AG04450 (cell line): ENCODE measurements around the gene GJD4. TPM values are rescaled to one million over a fixed set of nuclear protein-coding genes. Genes with fewer than 3 reads are reported as not detected.

Experiments used
- CTCF ChIA-PET: fragments of 300-600, 350-600 bp; formaldehyde crosslinking; extraction: SDS; loops from one replicate; lab custom pipeline; 2022; ENCODE audit warnings: antibody characterized with exemption, inconsistent platforms; lab: Charles Lee
- POLR2A ChIA-PET: fragments of 350-600 bp; formaldehyde crosslinking; extraction: SDS; loops from one replicate; lab custom pipeline; 2021; ENCODE audit warnings: antibody characterized with exemption, inconsistent platforms; lab: Yijun Ruan, JAX
- DNase-seq: peaks from one replicate; pipeline ENCODE4 v3.0.0-alpha.2; 2011; ENCODE audit warnings: low read depth, low spot score
- H3K27ac ChIP-seq: one replicate; pipeline ENCODE4 v1.5.1; 2012; ENCODE audit warnings: low read depth, low read length, control low read depth
- H3K27me3 ChIP-seq: one replicate; pipeline ENCODE4 v1.6.0; 2012; ENCODE audit warnings: low read length; ENCODE audit not compliant: control insufficient read depth, insufficient read depth
- H3K4me3 ChIP-seq: 2 replicates; pipeline ENCODE4 v1.5.1; 2011; ENCODE audit warnings: mild to moderate bottlenecking, low read depth, low read length, control low read depth
- H3K9me3 ChIP-seq: 2 replicates; pipeline ENCODE4 v1.5.1; 2012; ENCODE audit warnings: low read length; ENCODE audit not compliant: control insufficient read depth, insufficient read depth
- polyA plus RNA-seq: library from polyadenylated mRNA; depleted of rRNA; stranded (reverse); fragments of >200 nt; gene quantifications from 2 replicates; pipeline ENCODE4 v1.2.3, GENCODE V29; 2011
- TF ChIP-seq, protein P1 (sequence below): IDR thresholded peaks from 2 replicates; pipeline ENCODE4 v1.5.1; 2011; ENCODE audit warnings: low read depth, low read length, control low read depth, inconsistent platforms

The GJD4 gene
- polyA plus RNA-seq, 1 experiment = not detected

GRCh38 chr10:35626971-35627507, 21.9 kb downstream of the GJD4 start:
- Histone ChIP-seq H3K27ac (no peak overlapping the region), H3K27me3 (no peaks in the 10 kb centered on the region), H3K4me3 (no peak overlapping the region), H3K9me3 (no peaks in the 10 kb centered on the region)
- ChIA-PET POLR2A (no interaction called here), CTCF (interaction anchor here (1.5 to 1.6 kb wide), 2 partner anchors 9 to 1254 kb away, joined by 3 to 9 read pairs; no protein-coding TSS in a partner anchor)
- TF ChIP-seq, protein P1, sequence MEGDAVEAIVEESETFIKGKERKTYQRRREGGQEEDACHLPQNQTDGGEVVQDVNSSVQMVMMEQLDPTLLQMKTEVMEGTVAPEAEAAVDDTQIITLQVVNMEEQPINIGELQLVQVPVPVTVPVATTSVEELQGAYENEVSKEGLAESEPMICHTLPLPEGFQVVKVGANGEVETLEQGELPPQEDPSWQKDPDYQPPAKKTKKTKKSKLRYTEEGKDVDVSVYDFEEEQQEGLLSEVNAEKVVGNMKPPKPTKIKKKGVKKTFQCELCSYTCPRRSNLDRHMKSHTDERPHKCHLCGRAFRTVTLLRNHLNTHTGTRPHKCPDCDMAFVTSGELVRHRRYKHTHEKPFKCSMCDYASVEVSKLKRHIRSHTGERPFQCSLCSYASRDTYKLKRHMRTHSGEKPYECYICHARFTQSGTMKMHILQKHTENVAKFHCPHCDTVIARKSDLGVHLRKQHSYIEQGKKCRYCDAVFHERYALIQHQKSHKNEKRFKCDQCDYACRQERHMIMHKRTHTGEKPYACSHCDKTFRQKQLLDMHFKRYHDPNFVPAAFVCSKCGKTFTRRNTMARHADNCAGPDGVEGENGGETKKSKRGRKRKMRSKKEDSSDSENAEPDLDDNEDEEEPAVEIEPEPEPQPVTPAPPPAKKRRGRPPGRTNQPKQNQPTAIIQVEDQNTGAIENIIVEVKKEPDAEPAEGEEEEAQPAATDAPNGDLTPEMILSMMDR = no peak
- DNase-seq = no peak

DNA sequence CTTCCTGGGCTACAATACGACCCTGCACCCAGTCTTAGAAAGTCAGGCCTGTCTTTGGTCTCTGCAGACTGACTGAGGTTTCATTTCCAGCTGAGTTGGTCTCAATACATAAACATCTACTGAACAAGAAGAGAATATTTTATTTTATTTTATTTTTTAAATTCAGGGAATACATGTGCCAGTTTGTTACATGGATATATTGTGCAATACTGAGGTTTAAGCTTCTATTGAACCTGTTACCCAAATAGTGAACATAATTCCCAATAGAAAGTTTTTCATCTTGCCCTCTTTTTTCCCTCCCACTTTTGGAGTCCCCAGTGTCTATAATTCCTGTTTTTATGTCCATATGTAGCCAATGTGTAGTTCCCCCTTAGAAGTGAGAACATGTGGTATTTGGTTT, 26.3 kb downstream of the GJD4 start:
- POLR2A ChIA-PET = no interaction called here
- Histone ChIP-seq H3K27me3 (no peaks in the 10 kb centered on the region), H3K9me3 (no peaks in the 10 kb centered on the region), H3K4me3 (no peak overlapping the region), H3K27ac (no peak overlapping the region)
- TF ChIP-seq, protein P1 = no peak
- no peak for DNase-seq
- CTCF ChIA-PET = no interaction called here

- no peak for DNase-seq
- Histone ChIP-seq H3K27me3 (no peaks in the 10 kb centered on the region), H3K27ac (no peak overlapping the region), H3K4me3 (no peak overlapping the region), H3K9me3 (no peaks in the 10 kb centered on the region)
- ChIA-PET POLR2A (no interaction called here), CTCF (interaction anchor here (1.0 to 9.5 kb wide), 3 partner anchors 391 to 1249 kb away, joined by 4 to 215 read pairs (median 111); no protein-coding TSS in a partner anchor)
- TF ChIP-seq, protein P1 = no peak
Observed at GRCh38 chr10:35632027-35632426, 26.9 kb downstream of the GJD4 start.

DNA sequence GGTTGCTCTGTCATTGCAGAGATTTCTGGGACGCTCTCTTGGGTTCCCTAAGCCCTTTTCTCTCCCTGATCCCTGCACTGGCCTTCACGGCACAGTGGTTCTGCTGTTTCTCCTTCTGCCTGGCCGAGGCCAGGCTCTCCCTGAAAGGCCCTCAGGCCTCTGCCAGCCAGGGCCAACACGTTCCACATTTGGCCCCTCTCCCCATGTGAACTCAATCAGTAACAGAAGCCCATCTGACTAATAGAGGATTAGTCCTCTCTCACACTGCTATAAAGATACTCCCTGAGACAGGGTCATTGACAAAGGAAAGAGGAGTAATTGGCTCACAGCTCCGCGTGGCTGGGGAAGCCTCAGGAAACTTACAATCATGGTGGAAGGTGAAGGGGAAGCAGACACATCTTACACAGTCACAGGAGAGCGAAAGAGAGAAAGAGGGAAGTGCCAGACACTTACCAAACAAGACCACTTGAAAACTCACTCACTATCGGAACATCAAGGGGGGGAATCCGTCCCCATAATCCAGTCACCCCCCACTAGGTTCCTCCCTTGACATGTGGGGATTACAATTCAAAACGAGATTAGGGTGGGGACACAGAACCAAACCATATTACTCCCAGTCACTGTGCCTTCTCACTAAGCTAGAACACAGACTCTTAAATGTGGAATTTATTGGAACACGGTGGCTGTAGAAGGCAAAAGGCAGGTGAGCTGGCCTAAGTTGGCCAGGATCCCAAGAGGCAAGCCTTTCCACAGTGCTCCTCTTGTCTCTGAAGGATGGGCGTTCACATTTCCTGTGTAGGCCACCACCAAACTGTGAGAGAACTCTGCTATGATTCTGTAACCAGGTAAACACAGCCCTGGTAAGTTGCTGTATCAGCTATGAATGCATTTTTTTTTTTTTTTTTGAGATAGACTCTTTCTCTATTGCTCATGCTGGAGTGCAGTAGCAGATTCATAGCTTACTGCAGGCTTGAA, 28.2 kb downstream of the GJD4 start:
- no peak for DNase-seq
- H3K27ac ChIP-seq = no peak overlapping the region
- no peaks in the 10 kb centered on the region for H3K27me3 ChIP-seq
- H3K9me3 ChIP-seq = no peaks in the 10 kb centered on the region
- ChIA-PET POLR2A (no interaction called here), CTCF (interaction anchor here (0.7 to 9.5 kb wide), 4 partner anchors 385 to 1248 kb away, joined by 4 to 215 read pairs (median 58); no protein-coding TSS in a partner anchor)
- TF ChIP-seq, protein P1 = no peak
- no peak overlapping the region for H3K4me3 ChIP-seq
